Caki2 (cell line): ENCODE measurements around the gene WNT2B. TPM values are rescaled to one million over a fixed set of nuclear protein-coding genes. Genes with fewer than 3 reads are reported as not detected.
A peak's percentile ranks its signal among the peaks of the same experiment; 100 is the strongest.
"Not testable (repeated sequence)": the region's sequence is repeated elsewhere in the genome, so short reads cannot be mapped to it uniquely, and the experiment has no call there.

Experiments used
- DNase-seq: peaks from one replicate; pipeline ENCODE4 v3.0.0-alpha.2; 2015; ENCODE audit warnings: low read depth
- in situ Hi-C: cut with HindIII; loops from 2 replicates; pipeline ENCODE4 v1.10.0; 2016; ENCODE audit warnings: low sequenced_read_pairs, low pct_unique_long_range_greater_than_20kb, mixed read lengths
- total RNA-seq: library from RNA; depleted of rRNA; stranded (reverse); fragments of >200 nt; shearing (Covaris generic); gene quantifications from 2 replicates; pipeline ENCODE4 v1.2.3, GENCODE V29; 2014; ENCODE audit warnings: low replicate concordance; rRNA removed

The WNT2B gene
- total RNA-seq: 0.23 and 0.37 TPM in 2 replicates

DNA sequence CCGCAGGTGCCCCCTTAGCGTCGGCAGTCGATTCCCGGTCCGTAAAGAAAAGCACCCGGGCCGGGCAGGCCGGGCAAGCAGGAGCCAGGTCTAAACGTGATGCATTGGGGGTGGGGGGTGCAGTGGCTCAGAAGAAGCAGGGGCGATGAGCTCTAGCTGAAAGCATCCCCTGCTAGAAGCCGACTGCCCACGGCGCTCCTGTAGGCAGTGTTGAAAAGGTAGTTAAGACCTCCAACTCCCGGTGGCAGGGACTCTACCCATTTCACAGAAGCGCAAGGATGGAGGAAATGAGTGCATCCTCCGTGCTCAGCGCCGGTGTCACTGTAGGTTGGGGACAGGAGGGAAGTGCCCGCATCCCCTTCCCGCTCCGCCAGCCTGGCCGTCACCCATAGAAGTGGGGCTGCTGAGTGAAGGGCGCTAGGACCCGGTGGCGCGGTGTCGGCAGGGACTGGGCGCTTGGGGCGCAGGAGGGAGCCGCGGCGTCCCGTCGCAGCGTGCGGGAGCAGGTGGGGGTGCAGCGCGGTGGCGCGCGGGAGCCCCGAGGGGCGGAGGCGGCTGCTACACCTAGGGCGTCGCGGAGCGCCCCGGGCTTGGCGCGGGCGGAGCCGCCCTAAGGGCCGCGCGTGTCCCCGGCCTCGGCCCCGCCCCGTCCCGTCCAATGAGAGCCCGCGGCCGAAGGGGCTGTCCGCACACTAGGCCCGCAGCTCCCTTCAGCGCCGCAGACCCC, at the start of gene WNT2B:
Gene WNT2B, plus strand, starts transcription at position 688 of the 727 bp plus-strand sequence. CDS start 298 bp downstream, outside the sequence.
- in situ Hi-C loops: no loop called here
- DNase-seq: no peak

DNA sequence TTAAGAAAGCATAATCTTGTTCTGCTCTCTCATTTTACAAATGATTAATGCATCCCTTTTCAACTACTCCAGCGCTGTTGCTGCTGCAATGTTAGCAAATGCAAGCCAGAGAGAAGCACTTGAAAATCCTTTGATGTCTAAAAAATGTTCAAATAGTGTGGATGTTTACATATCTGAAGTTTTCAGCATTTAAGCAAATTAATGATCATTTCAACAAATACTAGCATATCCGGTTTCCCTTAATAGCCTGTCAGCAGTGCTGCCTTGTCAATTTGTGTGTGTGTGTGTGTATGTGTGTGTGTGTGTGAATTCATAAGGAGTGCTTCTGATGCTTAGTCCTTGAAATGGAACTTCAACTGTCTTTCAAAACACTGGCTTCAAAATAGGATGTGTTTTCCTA, 48.1 kb upstream of the WNT2B start:
- in situ Hi-C loops: no loop called here
- DNase-seq: no peak

DNA sequence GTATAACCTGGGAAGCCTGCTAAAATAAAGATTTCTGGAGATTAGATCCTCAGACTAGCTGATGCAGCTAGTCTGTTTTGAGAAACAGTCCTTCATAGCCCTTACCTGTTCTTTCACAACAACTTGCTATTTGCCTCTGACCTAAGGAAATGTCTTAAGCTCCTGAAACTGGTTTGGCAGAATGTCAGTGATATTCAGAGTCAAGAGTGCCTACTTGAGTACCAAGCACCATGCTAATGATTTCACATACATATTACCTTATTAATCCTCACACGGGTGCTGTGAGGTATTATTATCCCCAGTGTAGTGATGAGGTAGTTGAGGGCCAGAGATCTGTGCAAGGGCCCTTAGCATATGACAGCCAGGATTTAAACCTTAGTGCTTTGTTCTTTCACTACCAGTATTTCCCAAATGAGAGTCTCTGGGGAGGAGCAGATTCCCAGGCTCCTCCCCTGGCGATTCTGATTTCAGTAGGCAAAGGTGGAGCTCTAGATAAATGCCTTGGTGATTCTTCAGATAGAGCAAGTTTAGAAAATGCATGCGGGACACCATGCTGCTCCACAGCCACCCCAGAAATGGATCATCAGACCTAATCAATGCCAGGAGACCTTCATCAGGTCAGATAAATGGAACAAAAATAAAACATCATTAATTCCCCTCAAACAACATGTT, 47.4 kb upstream of the WNT2B start:
- in situ Hi-C loops: no loop called here
- DNase-seq: no peak

DNA sequence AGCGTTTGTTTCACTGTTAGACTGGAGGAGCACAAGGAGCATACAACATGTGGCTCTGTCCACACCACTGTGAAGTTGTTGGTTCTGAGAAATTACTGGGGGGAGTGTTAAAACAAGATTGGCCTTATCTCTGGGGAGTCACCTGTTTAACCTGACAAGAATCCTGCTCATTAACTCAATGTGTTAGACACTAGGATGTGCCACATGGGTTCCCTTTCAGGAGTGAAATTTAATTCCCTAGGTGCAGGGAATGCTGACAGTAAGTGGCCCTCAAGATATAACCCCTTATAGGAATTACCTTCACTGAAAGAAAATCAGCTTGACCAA, 45.8 kb upstream of the WNT2B start:
- no peak for DNase-seq
- in situ Hi-C loops: no loop called here

DNA sequence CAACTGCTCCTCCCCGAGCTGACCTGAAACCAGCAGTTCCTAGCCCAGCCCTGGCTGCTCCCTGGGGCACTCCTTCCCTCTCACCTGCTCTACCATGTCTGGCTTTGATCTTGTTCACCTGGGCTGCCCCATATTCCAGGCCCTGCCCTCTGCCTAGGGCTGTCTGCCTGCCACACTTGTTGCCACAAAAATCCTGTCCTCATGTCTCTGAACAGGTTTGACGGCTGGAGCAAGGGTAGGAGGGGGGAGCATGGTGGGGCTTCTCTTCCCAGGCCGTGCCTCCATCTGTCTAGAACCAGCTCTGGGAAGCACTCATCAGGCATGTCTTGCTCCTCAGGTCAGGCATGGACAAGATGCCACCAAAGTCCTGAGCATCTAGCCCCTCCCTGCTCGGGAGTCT, 44.3 kb upstream of the WNT2B start:
- in situ Hi-C loops: no loop called here
- DNase-seq: no peak

DNA sequence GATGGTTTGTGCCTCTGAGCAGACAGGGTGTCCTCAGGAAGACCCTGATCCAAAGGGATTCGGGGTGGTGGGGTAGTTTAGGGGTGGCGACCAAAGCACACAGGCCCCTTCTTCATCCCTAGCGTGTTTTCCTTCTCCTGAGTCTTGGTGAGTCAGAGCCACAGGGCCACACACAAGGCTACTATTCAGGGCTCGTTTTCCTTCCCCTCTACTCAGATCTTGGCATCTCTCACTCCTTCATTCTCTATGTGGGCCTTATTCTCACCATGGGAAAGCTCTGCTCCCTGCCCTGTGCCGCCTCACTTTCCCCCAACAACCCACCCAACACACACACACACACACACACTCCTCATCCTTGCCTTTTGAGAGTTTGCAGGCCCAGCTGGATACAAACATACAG, 43.6 kb upstream of the WNT2B start:
- in situ Hi-C loops: no loop called here
- no peak for DNase-seq

DNA sequence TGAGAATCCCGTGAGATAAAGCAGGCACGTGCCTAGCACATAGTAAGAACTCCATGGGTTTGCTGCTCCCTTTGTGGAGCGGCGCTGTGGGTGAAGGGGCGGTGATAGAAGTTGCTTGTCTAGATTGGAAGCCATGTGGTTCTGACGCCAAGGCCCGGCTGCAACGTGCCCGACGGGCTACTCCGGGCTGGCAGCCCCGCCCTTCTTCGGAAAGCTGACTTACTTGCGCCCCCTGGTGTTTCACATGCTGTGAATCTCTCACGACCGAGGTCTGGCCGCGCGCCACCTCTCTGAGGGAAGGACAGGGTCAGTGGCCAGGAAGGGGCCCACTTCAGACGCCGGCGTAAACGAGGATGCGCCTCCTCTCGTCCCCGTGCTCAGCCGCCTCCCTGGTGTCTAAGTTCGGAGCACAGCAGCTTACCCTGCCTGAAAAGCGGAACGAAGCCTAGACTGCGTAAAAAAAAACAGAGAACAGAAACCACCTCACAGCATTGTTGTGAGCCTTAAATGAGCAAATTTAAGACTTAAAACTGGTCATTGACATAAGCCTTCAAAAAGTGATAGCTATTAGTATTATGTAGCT, 42.6 kb upstream of the WNT2B start:
- DNase-seq: peak; percentile 89

DNA sequence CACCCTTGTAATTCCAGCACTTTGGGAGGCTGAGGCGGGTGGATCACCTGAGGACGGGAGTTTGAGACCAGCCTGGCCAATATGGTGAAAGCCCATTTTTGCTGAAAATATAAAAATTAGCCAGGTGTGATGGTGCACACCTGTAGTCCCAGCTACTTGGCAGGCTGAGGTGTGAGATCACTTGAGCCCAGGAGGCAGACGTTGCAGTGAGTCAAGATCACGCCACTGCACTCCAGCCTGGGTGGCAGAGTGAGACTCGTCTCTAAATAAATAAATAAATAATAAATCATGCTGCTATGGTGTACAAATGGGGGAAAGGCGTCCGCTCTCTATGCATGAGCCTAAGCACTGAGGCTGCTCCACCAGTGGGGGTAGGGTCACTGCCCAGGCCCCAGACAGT, 38.4 kb upstream of the WNT2B start:
- DNase-seq, in situ Hi-C loops: not testable (repeated sequence)

More for the DNA sequence above, 42.6 kb upstream of the WNT2B start:
- in situ Hi-C loops: no loop called here

DNA sequence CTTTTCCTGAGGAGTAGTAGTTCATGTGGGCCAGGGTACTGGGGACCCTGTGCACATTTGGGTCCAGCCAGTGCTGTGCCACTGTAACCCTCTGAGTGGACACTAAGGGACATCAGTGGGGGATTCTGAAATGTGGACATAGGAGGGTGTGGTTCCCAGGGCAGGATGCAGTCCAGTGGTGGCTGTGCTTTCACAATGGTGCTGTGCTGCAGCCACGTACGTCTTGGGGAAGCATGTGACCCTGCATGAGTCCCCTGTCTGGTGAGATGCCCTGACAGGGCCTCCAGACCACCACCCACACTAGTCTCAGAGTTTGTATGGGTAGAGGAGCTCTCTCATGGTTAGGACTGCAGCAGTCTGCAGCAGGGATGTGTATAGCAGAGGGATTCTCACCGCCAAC, 37.8 kb upstream of the WNT2B start:
- no peak for DNase-seq
- in situ Hi-C loops: no loop called here

DNA sequence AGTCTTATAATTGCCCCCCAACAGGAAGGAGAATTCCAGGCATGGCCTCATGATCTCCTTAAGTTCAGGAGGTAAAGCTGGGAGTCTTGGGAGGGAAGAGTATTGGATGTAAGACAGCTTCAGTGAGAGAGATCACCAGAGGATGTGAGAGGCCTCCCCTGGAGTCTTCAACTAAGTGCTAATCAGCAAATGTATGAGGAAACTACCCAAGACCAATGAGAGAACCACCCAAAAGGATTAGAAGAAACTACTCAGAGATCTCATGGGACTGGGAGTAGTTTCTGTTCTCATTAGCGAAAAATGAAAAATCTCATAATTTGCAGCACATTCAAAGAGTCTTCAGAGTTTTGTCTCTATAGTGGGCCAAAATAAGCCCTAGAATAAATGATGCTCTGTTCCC, 36.6 kb upstream of the WNT2B start:
- in situ Hi-C loops: no loop called here

DNA sequence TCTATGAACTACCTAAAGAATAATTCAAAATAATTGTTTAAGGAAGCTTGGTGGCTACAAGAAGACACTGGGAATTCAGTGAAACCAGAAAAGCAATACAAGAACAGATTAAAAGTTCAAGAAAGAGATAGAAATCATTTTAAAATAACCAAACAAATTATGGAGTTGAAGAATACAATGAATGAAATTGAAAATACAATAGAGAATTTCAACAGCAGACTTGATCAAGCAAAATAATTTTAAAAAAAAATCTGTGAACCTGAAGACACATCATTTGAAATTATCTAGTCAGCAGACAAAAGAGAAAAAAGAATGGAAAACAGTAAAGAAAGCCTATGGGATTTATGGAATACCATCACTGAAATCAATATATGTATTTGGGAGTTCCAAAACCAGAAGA, 31.2 kb upstream of the WNT2B start:
- in situ Hi-C loops: no loop called here
- no peak for DNase-seq

More for the DNA sequence above, 36.6 kb upstream of the WNT2B start:
- DNase-seq: no peak

DNA sequence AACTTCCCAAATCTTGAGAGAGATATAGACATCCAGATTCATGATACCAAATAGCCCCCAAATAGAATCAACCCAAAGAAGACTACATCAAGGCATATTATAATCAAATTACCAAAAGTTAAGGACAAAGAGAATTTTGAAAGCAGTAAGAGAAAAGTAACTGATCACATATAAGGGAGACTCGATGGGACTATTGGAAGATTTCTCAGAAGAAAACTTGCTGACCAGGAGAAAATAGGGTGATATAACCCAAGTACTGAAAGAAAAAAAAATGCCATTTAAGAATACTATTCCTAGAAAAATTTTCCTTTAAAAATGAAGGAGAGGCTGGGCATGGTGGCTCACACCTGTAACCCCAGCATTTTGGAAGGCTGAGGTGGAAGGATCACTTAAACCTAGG, 30.5 kb upstream of the WNT2B start:
- in situ Hi-C loops: no loop called here
- no peak for DNase-seq

DNA sequence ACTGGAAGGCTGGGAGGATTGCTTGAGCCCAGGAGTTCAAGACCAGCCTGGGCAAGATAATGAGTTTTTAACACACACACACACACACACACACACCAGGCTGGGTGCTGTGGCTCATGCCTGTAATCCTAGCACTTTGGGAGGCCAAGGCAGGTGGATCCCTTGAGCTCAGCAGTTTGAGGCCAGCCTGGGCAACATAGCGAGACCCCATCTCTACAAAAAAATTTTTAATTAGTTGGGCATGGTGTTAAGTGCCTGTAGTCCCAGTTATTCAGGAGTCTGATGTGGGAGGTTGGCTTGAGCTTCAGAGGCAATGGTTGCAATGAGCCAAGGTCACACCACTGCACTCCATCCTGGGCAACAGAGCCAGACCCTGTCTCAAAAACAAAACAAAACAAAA, 22.7 kb upstream of the WNT2B start:
- in situ Hi-C loops, DNase-seq: not testable (repeated sequence)

DNA sequence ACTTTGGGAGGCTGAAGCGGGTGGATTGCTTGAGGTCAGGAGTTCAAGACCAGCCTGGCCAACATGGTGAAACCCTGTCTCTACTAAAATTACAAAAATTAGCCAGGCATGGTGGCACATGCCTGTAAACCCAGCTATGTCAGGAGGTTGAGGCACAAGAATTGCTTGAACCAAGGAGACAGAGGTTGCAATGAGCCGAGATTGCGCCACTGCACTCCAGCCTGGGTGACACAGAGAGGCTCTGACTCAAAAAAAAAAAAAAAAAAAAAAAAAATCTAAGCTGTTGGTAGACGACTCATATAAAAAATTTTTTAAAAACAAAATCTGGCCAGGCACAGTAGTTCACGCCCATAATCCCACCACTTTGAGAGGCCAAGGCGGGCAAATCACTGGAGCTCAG, 21.1 kb upstream of the WNT2B start:
- in situ Hi-C loops, DNase-seq: not testable (repeated sequence)

DNA sequence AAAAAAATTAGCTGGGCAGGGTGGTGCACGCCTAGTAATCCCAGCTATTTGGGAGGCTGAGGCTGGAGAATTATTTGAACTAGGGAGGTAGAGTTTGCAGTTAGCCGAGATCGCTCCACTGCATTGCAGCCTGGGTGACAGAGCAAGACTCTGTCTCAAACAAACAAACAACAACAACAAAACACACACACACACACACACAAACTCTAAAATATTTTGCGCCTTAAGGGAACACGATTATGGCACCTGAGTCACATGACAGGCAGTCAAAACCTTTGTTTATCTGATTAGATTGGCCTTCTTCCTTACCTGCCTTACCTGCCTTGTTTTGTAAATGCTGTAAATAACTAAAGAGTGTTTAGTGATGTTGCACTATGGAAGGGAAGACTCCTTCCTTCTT, 20.6 kb upstream of the WNT2B start:
- DNase-seq: no peak
- in situ Hi-C loops: no loop called here

DNA sequence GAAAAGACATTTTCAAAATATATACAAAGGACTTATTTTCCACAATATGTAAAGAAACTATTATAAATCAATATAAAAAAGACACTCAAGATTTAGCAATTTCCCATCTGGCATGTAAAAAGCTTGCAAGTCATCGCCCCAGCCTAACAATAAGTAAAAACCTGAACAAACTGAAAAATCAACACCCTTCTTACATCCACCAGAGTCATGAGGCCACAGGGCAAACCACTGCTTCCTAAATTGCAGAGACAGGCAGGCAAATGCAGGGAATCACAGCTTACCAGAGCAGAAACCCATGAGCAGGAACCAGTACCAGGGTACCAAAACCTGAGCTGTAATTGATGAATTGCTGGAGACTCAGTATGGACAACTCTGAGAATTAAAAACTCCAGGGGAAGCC, 16.7 kb upstream of the WNT2B start:
- in situ Hi-C loops: no loop called here
- DNase-seq: no peak

DNA sequence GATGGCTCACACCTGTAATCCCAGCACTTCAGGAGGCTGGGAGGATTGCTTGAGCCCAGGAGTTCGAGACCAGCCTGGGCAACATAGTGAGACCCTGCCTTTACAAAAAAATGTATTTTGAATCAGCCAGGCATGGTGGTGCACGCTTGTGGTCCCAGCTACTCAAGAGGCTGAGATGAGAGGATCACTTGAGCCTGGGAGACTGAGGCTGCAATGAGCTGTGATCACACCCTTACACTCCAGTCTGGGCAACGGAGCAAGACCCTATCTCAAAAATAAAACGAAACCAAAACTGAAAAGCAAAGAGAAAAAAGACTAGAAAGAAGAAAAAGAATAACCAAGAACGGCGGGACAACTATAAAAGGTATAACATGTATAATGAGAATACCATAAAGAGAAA, 15.4 kb upstream of the WNT2B start:
- in situ Hi-C loops: no loop called here
- no peak for DNase-seq

DNA sequence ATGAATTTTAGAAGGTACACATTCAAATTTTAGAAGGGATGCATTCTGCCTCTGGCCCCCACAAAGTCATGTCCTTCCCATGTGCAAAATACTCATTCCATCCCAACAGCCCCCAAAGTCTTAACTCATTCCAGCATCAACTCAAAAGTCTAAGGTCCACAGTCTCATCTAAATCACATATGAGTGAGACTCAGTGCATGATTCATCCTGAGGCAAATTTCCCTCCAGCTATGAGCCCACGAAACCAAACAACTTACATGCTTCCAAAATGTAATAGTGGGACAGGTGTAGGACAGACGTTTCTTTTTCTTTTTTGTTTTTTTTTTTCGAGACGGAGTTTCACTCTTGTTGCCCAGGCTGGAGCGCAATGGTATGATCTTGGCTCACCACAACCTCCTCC, 12.5 kb upstream of the WNT2B start:
- in situ Hi-C loops: no loop called here
- DNase-seq: no peak

DNA sequence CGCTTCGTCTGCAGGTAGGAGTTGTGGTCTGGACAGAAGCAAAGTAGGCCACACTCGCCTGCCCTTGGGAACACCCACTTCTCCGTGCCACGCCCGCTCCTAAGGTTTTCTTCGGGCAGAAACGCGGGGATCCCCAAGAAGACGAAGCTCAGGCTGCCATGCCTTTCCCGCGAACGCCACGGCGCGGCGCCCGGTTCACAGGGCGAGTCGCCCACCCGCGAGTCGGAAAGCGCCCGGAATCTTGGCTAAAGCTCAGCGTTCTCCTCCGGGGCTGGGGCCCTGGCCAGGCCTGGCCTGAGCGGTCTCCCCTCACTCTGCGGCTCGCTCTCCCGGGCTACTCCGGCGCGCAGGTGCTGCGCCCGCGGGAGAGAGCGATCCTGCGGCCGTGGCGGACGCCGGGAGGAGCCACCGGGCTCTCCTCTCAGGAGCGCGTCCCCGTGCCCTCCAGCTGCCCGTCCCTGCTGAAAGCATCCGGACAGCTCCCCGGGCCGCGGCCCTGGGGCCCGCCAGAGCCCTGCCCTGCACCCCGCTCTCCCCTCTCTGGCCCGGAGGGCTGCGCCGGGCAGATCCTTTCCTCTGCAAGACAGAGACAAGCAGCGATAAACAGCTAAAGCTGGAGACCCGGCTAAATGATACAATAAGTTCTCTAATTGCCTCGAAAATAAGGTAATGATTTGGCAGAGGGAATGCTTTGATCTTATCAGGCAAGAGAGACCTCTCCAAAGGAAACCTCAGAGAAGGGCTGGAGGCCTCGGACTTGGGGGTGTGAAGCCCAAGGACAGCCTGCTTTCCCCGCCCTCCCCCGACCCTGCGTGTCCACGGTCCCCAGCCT, 6.7 kb upstream of the WNT2B start:
- DNase-seq: peak; percentile 56
- in situ Hi-C loops: no loop called here
